Hepatocyte (in vitro differentiated cells): ENCODE data around the gene ITK. TPM values are rescaled to one million over a fixed set of nuclear protein-coding genes. Genes with fewer than 3 reads are reported as not detected.

Experiments used
- DNase-seq: peaks from one replicate; pipeline ENCODE4 v3.0.0-alpha.2; 2016; ENCODE audit warnings: low spot score
- H2AFZ ChIP-seq: fragments of 200-600 bp; sonication (generic); 2 replicates; pipeline ENCODE4 v1.6.0; 2016; ENCODE audit warnings: antibody characterized with exemption, mild to moderate bottlenecking
- H3K27ac ChIP-seq: fragments of 200-600 bp; sonication (generic); 2 replicates; pipeline ENCODE4 v1.5.1; 2016; ENCODE audit warnings: mild to moderate bottlenecking
- H3K27me3 ChIP-seq: fragments of 200-600 bp; sonication (generic); 2 replicates; pipeline ENCODE4 v1.6.1; 2016
- H3K36me3 ChIP-seq: fragments of 200-600 bp; sonication (generic); replicated peaks from 2 replicates; pipeline ENCODE4 v1.5.1; 2016; ENCODE audit warnings: low read depth; ENCODE audit not compliant: insufficient read depth
- H3K4me1 ChIP-seq: fragments of 200-600 bp; sonication (generic); 2 replicates; pipeline ENCODE4 v1.5.1; 2016; ENCODE audit warnings: mild to moderate bottlenecking, moderate library complexity; ENCODE audit not compliant: insufficient read depth
- H3K4me2 ChIP-seq: fragments of 200-600 bp; sonication (generic); 2 replicates; pipeline ENCODE4 v1.6.0; 2016
- H3K4me3 ChIP-seq: fragments of 200-600 bp; sonication (generic); 2 replicates; pipeline ENCODE4 v1.5.1; 2016; ENCODE audit warnings: mild to moderate bottlenecking
- H3K79me2 ChIP-seq: fragments of 200-600 bp; sonication (generic); 2 replicates; pipeline ENCODE4 v1.6.0; 2017; ENCODE audit warnings: mild to moderate bottlenecking
- H3K9me2 ChIP-seq: fragments of 200-600 bp; sonication (generic); replicated peaks from 2 replicates; pipeline ENCODE4 v1.6.0; 2017; ENCODE audit warnings: mild to moderate bottlenecking; ENCODE audit not compliant: insufficient read depth
- H3K9me3 ChIP-seq: fragments of 200-600 bp; sonication (generic); 2 replicates; pipeline ENCODE4 v1.5.1; 2016; ENCODE audit warnings: low read depth, mild to moderate bottlenecking
- H4K20me1 ChIP-seq: fragments of 200-600 bp; sonication (generic); 2 replicates; pipeline ENCODE4 v1.6.0; 2016; ENCODE audit warnings: mild to moderate bottlenecking; ENCODE audit not compliant: insufficient read depth, poor library complexity, severe bottlenecking
- CTCF ChIP-seq: fragments of 200-600 bp; sonication (generic); IDR thresholded peaks from 2 replicates; pipeline ENCODE4 v1.5.1; 2016; ENCODE audit warnings: antibody characterized with exemption, mild to moderate bottlenecking; ENCODE audit not compliant: poor library complexity
- EZH2 ChIP-seq: fragments of 200-600 bp; sonication (generic); IDR thresholded peaks from 2 replicates; pipeline ENCODE4 v1.6.1; 2016; ENCODE audit warnings: antibody characterized with exemption, mild to moderate bottlenecking, borderline replicate concordance
- EZH2phosphoT487 ChIP-seq: fragments of 200-600 bp; sonication (generic); IDR thresholded peaks from one replicate; pipeline ENCODE4 v1.6.1; 2018; ENCODE audit warnings: antibody characterized with exemption, mild to moderate bottlenecking, low read depth, moderate library complexity; ENCODE audit not compliant: unreplicated experiment, severe bottlenecking
- WGBS: methylation state at CpG from one replicate; pipeline ENCODE4 v1.1.6; 2016; ENCODE audit warnings: low lambda C conversion rate; ENCODE audit errors: missing lambda C conversion rate; 5-methylcytosine and 5-hydroxymethylcytosine counted together
- polyA plus RNA-seq: library from polyadenylated mRNA; unstranded; fragments of >200 nt; fragmentation: Nextera tagmentation; extraction: Ambion mirVana; gene quantifications from 2 replicates; pipeline ENCODE4 v1.2.1, GENCODE V29; 2016
- total RNA-seq: library from RNA; depleted of rRNA; stranded (reverse); fragments of >200 nt; gene quantifications from 2 replicates; pipeline ENCODE4 v1.2.3, GENCODE V29; 2014

ITK gene
- total and polyA plus RNA-seq, 2 experiments from 2014 or later: 0.18 to 0.20 TPM

DNA sequence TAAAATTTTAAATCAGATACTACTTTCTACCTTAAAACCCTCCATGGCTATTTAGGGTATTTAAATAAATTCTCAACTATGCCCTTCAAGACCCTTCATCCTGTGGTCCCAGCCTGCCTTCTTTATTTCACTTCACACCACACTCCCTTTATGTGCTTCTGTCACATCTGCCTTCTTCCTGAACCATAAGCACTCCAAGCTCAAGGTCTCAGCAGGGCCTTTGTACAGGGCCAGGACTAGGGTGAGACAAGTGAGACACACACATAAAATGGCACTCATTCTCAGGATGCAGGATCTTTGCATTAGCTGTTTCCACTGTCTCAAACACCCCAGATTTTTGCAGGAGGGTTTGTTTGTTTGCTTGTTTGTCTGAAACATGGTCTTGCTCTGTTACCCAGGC, 7.6 kb downstream of the ITK start:
- DNase-seq: no peak
- Histone ChIP-seq H3K4me2 (no peak overlapping the region), H3K9me2 (no peaks in the 10 kb centered on the region), H3K27me3 (peaks cover 4% of the 10 kb centered on the region), H3K9me3 (no peaks in the 10 kb centered on the region), H4K20me1 (no peaks in the 10 kb centered on the region), H3K4me1 (no peaks in the 10 kb centered on the region), H3K27ac (no peak overlapping the region), H3K36me3 (no peaks in the 10 kb centered on the region), H3K79me2 (no peaks in the 10 kb centered on the region), H3K4me3 (no peak overlapping the region), H2AFZ (no peak overlapping the region)
- TF ChIP-seq EZH2 (no peak), EZH2phosphoT487 (no peak), CTCF (no peak)

DNA sequence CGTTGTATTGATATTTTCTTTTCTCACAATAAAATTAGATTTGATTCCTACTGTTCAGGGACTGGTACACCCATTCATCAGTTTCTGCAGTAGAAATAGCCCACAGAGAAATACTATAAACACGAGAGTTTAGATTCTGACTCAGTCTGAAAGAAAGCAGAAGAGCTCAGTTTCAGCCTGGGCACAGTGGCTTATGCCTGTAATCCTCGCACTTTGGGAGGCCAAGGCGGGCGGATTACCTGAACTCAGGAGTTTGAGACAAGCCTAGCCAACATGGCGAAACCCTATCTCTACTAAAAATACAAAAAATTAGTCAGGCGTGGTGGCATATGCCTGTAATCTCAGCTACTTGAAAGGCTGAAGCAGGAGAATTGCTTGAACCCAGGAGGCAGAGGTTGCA, 8.6 kb downstream of the ITK start:
- 86% methylated on average over 7 of the region's 7 CpGs for WGBS
- no peaks in the 10 kb centered on the region for H3K9me3 ChIP-seq
- TF ChIP-seq CTCF: no peak
- peaks cover 7% of the 10 kb centered on the region for H3K27me3 ChIP-seq
- H3K4me3 ChIP-seq: no peak overlapping the region
- no peak overlapping the region for H3K27ac ChIP-seq
- H3K79me2 ChIP-seq: no peaks in the 10 kb centered on the region
- H3K36me3 ChIP-seq: no peaks in the 10 kb centered on the region
- H2AFZ ChIP-seq: no peak overlapping the region
- H4K20me1 ChIP-seq: no peaks in the 10 kb centered on the region
- no peaks in the 10 kb centered on the region for H3K4me1 ChIP-seq
- no peak for DNase-seq
- H3K4me2 ChIP-seq: no peak overlapping the region
- H3K9me2 ChIP-seq: no peaks in the 10 kb centered on the region

GRCh38 chr5:157193699-157194424, 13.2 kb downstream of the ITK start:
- Histone ChIP-seq H3K9me3 (no peaks in the 10 kb centered on the region), H3K4me3 (no peak overlapping the region), H3K79me2 (no peaks in the 10 kb centered on the region), H3K27me3 (peaks cover 23% of the 10 kb centered on the region), H2AFZ (no peak overlapping the region), H3K9me2 (no peaks in the 10 kb centered on the region), H3K4me2 (no peak overlapping the region), H3K4me1 (no peaks in the 10 kb centered on the region), H3K27ac (no peak overlapping the region), H3K36me3 (no peaks in the 10 kb centered on the region), H4K20me1 (no peaks in the 10 kb centered on the region)
- WGBS: 93% methylated on average over 10 of the region's 10 CpGs
- TF ChIP-seq EZH2 (no peak), EZH2phosphoT487 (no peak), CTCF (no peak)
- DNase-seq: no peak

- Histone ChIP-seq H3K9me2 (no peaks in the 10 kb centered on the region), H3K9me3 (no peaks in the 10 kb centered on the region), H3K27me3 (peaks cover 23% of the 10 kb centered on the region), H3K4me3 (no peak overlapping the region), H3K79me2 (no peaks in the 10 kb centered on the region), H3K4me1 (no peaks in the 10 kb centered on the region), H3K36me3 (no peaks in the 10 kb centered on the region), H4K20me1 (no peaks in the 10 kb centered on the region), H3K4me2 (no peak overlapping the region), H3K27ac (no peak overlapping the region), H2AFZ (no peak overlapping the region)
- DNase-seq: no peak
- TF ChIP-seq CTCF (no peak), EZH2phosphoT487 (no peak), EZH2 (no peak)
Observed at GRCh38 chr5:157196045-157196444, 15.4 kb downstream of the ITK start.
